ENCODE results near the gene ACAD10.
A peak's percentile ranks its signal among the peaks of the same experiment; 100 is the strongest.
"Not testable (repeated sequence)": the region's sequence is repeated elsewhere in the genome, so short reads cannot be mapped to it uniquely, and the experiment has no call there.

The ACAD10 gene

GRCh38 chr12:111754671-111755070 is 68.8 kb downstream of the ACAD10 start:
- DNase-seq: no peak

- no peak for DNase-seq
Observed at GRCh38 chr12:111756196-111756595, 70.3 kb downstream of the ACAD10 start.

- DNase-seq: no peak
Observed at GRCh38 chr12:111756681-111757080, 70.8 kb downstream of the ACAD10 start.

GRCh38 chr12:111757361-111758119 is 71.7 kb downstream of the ACAD10 start:
- DNase-seq: no peak

GRCh38 chr12:111758120-111758561 is 72.3 kb downstream of the ACAD10 start:
- DNase-seq: no peak

GRCh38 chr12:111759271-111759670 is 73.4 kb downstream of the ACAD10 start:
- DNase-seq: no peak

- DNase-seq: no peak
Observed at GRCh38 chr12:111759991-111760390, 74.1 kb downstream of the ACAD10 start.

GRCh38 chr12:111761099-111761498 is 75.2 kb downstream of the ACAD10 start:
- DNase-seq: no peak

- DNase-seq: no peak
Observed at GRCh38 chr12:111761706-111762105, 75.9 kb downstream of the ACAD10 start.

GRCh38 chr12:111763552-111763951 is 77.7 kb downstream of the ACAD10 start:
- DNase-seq: not testable (repeated sequence)

- no peak for DNase-seq
Observed at GRCh38 chr12:111764120-111764821, 78.4 kb downstream of the ACAD10 start.

GRCh38 chr12:111766608-111767361 is 80.9 kb downstream of the ACAD10 start, which contains the start of gene ALDH2:
Gene ALDH2, plus strand, starts transcription at chr12:111766933. Its CDS starts 50 bp downstream, at chr12:111766983.
- DNase-seq: peak; percentile 57 to 62

- no peak for DNase-seq
Observed at GRCh38 chr12:111767362-111768158, 81.7 kb downstream of the ACAD10 start.

GRCh38 chr12:111768159-111768895 is 82.5 kb downstream of the ACAD10 start:
- DNase-seq: no peak

GRCh38 chr12:111769599-111769998 is 83.7 kb downstream of the ACAD10 start:
- DNase-seq: no peak

GRCh38 chr12:111773801-111774551 is 88.1 kb downstream of the ACAD10 start:
- DNase-seq: no peak

- DNase-seq: no peak
Observed at GRCh38 chr12:111775205-111776193, 89.6 kb downstream of the ACAD10 start.

- no peak for DNase-seq
Observed at GRCh38 chr12:111776836-111777344, 91.0 kb downstream of the ACAD10 start.

- DNase-seq: no peak
Observed at GRCh38 chr12:111777345-111778045, 91.6 kb downstream of the ACAD10 start.
